Activated CD4-positive, alpha-beta T cell treated with anti-CD3 and anti-CD28 coated beads for 36 hours (primary cell): ENCODE results near the gene RPL23. TPM values are rescaled to one million over a fixed set of nuclear protein-coding genes. Genes with fewer than 3 reads are reported as not detected.

Source experiments
- ATAC-seq: fragments of 200-7000 bp; cut with Tn5 transposase; one replicate; pipeline ENCODE4 v1.10.0; 2021; ENCODE audit warnings: mild to moderate bottlenecking, moderate library complexity
- CTCF ChIA-PET: fragments of 350-600 bp; sonication (Branson Sonifier 250); formaldehyde crosslinking; loops from one replicate; lab custom pipeline; 2021; ENCODE audit warnings: antibody characterized with exemption; lab: Charles Lee
- POLR2A ChIA-PET: fragments of 350-600 bp; sonication (Branson Sonifier 250); formaldehyde crosslinking; loops from one replicate; lab custom pipeline; 2021; ENCODE audit warnings: antibody characterized with exemption, inconsistent platforms; lab: Charles Lee
- DNase-seq: peaks from one replicate; pipeline ENCODE4 v3.0.0-alpha.2; 2020
- H3K27ac Mint-ChIP-seq: one replicate; pipeline ENCODE4 v1.8.0; 2021; ENCODE audit warnings: mixed read lengths
- H3K27me3 Mint-ChIP-seq: one replicate; pipeline ENCODE4 v1.8.0; 2021; ENCODE audit warnings: mixed read lengths
- H3K36me3 Mint-ChIP-seq: one replicate; pipeline ENCODE4 v1.8.0; 2021; ENCODE audit warnings: low read depth, mixed read lengths
- H3K4me1 Mint-ChIP-seq: one replicate; pipeline ENCODE4 v1.8.0; 2021; ENCODE audit warnings: mixed read lengths
- H3K4me3 Mint-ChIP-seq: one replicate; pipeline ENCODE4 v1.8.0; 2021; ENCODE audit warnings: mild to moderate bottlenecking, moderate library complexity, mixed read lengths
- H3K9me3 Mint-ChIP-seq: one replicate; pipeline ENCODE4 v1.8.0; 2021; ENCODE audit warnings: low read depth, mixed read lengths
- intact Hi-C, 2 experiments: fragments of 100-400 bp; cut with DNase I in 1 of 2; cut with micrococcal nuclease in 1 of 2; formaldehyde crosslinking; loops; one replicate each; pipeline versions ENCODE4 v1.14.2 to v1.15.1; 2022 to 2024; cut with DNase I, micrococcal nuclease
- microRNA-seq: library from miRNA; unstranded; fragments of <30 nt; microRNA quantifications from one replicate; pipeline ENCODE4 v1.2.0, GENCODE V29; 2021; ENCODE audit warnings: borderline replicate concordance
- total RNA-seq, 2 experiments: library from RNA; stranded (reverse); gene quantifications; one replicate each; pipeline ENCODE4 v1.2.3, GENCODE V29; 2021

Gene RPL23
- total RNA-seq, 2 experiments from 2014 or later = 1,886 to 1,896 TPM

DNA sequence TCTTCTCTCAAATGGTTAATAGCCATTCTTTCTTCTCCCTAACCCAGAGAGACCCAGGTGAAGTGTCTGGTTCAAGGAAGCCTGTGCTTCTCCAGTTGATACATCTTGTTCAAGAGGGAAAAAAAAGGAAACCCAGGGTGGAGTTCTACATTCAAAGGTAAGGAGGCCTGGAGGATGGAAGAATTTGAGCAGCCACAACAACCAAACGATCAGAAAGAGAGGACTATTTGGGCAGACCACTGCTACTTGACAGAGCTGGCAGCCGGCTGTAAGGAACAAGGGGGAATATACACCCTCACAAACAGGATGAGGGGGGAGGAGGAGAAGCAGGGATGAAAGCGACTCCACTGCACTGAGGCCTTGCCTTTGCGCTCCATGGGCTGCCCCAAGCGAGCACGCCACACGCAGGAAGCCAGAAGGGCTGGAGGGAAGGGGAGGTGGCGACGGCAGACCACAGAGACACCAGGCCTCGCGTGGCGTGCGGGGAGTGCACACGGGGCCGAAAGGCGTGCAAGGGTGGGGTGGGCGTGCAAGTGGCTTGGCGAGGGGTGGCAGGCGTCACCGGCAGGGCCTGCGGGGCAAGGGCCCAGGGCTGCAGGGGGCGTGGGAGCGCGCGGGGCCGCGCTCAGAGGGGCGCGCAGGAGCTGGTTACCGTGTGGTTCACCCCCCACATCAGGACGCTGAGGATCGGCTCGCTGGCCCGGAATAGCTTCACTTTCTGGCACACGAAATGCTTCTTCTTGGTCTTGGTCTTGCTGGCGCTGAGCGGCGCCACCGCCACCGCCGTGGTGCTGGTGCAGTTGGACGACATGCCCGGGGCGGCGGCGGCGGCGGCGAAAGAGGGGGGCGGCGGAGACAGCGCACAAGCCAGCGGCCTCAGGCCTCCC is 54.7 kb downstream of the RPL23 start:
- Mint-ChIP-seq H3K4me3 (peak overlapping the region; percentile 99), H3K36me3 (peaks cover 42% of the 10 kb centered on the region), H3K4me1 (peaks cover 36% of the 10 kb centered on the region), H3K27me3 (no peaks in the 10 kb centered on the region), H3K27ac (peak overlapping the region; percentile 94), H3K9me3 (no peaks in the 10 kb centered on the region)
- ATAC-seq = peak; percentile 31
- peak; percentile 66 for DNase-seq
- POLR2A ChIA-PET = interaction anchor here (0.5 to 1.5 kb wide), 2 partner anchors 44 to 355 kb away, joined by 3 to 4 read pairs; no protein-coding TSS in a partner anchor
- CTCF ChIA-PET = interaction anchor here (0.5 to 1.3 kb wide), 5 partner anchors 21 to 466 kb away, joined by 3 to 6 read pairs (median 4); no protein-coding TSS in a partner anchor
- intact Hi-C loops = loop anchor here (1.0 to 2.0 kb wide), 15 partner anchors 26 to 1190 kb away; partner anchors contain the start of genes PSMB3 (in 2 of the 2), CACNB1 (in 1 of the 2), CISD3 (in 1 of the 2) and CWC25 (in 1 of the 2)

Small RNA genes lying within 50 kb of the gene (microRNA-seq; reads per million reads assigned to microRNA genes)
- gene MIR4727 = not detected

Other genes with a start within 250 kb of the RPL23 start
- gene SRCIN1, start 247.8 kb downstream of the RPL23 start, total RNA-seq = under 1 TPM; 0.72 to 0.73 TPM
- 10 to 100 TPM; 31.8 to 37.3 TPM for gene EPOP, start 178.8 kb downstream of the RPL23 start, total RNA-seq
- 100 to 1,000 TPM; 168 to 174 TPM for gene MLLT6, start 148.4 kb downstream of the RPL23 start, total RNA-seq
- gene CISD3, start 123.4 kb downstream of the RPL23 start, total RNA-seq = 10 to 100 TPM; 49.4 to 58.6 TPM
- gene PCGF2, start 105.4 kb downstream of the RPL23 start, total RNA-seq = 1 to 10 TPM; 1.6 to 1.7 TPM
- gene PSMB3, start 101.0 kb downstream of the RPL23 start, total RNA-seq = 100 to 1,000 TPM; 337 to 396 TPM
- 10 to 100 TPM; 36.3 to 41.6 TPM for gene PIP4K2B, start 54.2 kb downstream of the RPL23 start, total RNA-seq
- 10 to 100 TPM; 23.3 to 24.0 TPM for gene CWC25, start 28.4 kb downstream of the RPL23 start, total RNA-seq
- gene LASP1, start 16.3 kb upstream of the RPL23 start, total RNA-seq = 100 to 1,000 TPM; 119 to 144 TPM
- under 1 TPM; 0.11 to 0.16 TPM for gene FBXO47, start 113.7 kb upstream of the RPL23 start, total RNA-seq